HTERT RPE-1 (cell line): Measurements from ENCODE around the gene PTBP1.
"Not testable (repeated sequence)": the region's sequence is repeated elsewhere in the genome, so short reads cannot be mapped to it uniquely, and the experiment has no call there.

Experiments
- in situ Hi-C: fragments of 300-500 bp; cut with MboI; formaldehyde crosslinking; loops from 4 replicates; pipeline ENCODE4 v1.14.3; 2020; ENCODE audit warnings: low sequenced_read_pairs

PTBP1 gene

GRCh38 chr19:807627-808422 lies 10.6 kb downstream of the PTBP1 start:
- in situ Hi-C loops = no loop called here

- in situ Hi-C loops = no loop called here
Measured at GRCh38 chr19:808423-808775, 11.1 kb downstream of the PTBP1 start.

GRCh38 chr19:810077-810855 lies 13.0 kb downstream of the PTBP1 start:
- in situ Hi-C loops = no loop called here

- in situ Hi-C loops = no loop called here
Measured at GRCh38 chr19:810883-811489, 13.7 kb downstream of the PTBP1 start.

DNA sequence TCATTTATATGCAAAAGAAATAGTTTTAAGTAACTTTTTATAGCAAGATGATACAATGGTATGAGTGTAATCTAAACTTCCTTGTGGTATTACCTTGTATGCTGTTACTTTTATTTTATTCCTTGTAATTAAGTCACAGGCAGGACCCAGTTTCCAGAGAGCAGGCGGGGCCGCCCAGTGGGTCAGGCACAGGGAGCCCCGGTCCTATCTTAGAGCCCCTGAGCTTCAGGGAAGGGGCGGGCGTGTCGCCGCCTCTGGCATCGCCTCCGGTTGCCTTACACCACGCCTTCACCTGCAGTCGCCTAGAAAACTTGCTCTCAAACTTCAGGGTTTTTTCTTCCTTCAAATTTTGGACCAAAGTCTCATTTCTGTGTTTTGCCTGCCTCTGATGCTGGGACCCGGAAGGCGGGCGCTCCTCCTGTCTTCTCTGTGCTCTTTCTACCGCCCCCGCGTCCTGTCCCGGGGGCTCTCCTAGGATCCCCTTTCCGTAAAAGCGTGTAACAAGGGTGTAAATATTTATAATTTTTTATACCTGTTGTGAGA lies 14.3 kb downstream of the PTBP1 start:
- in situ Hi-C loops = no loop called here

GRCh38 chr19:812049-812746 lies 14.9 kb downstream of the PTBP1 start:
- in situ Hi-C loops = no loop called here

GRCh38 chr19:812747-813218 lies 15.5 kb downstream of the PTBP1 start:
- in situ Hi-C loops = no loop called here

- in situ Hi-C loops = no loop called here
Measured at GRCh38 chr19:813219-814151, 16.2 kb downstream of the PTBP1 start.

DNA sequence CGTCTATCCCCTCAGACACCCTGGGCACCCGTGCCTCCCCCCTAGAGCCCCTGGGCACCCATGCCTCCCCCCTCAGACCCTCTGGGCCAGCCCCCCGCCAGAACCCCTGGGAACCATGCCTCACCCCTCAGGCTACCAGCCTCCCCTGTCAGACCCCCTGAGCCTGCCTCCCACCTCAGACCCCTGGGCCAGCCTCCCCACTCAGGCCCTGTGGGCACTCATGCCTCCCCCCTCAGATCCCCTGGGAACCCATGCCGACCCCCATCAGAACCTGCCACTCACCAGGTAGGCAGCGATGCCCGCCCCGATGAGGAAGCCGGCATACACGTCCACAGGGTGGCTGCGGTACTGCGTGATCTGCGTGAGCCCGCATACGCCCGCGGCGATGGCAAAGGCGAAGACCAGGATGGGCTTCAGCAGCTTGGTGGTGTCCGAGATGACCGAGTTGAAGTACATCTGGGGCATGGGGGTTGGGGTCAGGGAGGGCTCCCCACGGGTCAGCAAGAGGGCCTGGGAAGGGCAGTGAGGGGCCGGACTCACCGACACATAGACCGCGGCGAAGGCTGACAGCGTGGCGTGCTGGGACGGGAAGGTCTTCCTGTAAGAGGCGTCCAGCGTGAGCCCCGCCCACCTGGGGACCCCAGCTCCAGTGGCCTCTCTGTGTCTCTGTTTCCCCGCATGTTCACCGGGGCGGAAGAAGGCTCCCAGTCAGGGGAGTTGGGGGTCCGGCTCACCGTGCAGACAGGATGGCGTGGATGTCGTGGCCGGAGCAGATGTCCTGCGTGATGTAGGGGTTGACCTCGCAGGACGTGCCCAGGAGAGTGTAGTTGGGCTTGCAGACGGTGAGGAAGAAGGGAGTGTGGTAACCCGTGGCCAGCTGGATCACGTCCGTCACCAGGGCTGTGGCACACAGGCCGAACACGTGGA lies 17.2 kb downstream of the PTBP1 start:
- in situ Hi-C loops = no loop called here

- in situ Hi-C loops = no loop called here
Measured at GRCh38 chr19:815079-815774, 18.0 kb downstream of the PTBP1 start.

GRCh38 chr19:815775-816499 lies 18.7 kb downstream of the PTBP1 start:
- in situ Hi-C loops = no loop called here

- in situ Hi-C loops = no loop called here
Measured at GRCh38 chr19:816500-816857, 19.2 kb downstream of the PTBP1 start.

GRCh38 chr19:820212-820611 lies 23.0 kb downstream of the PTBP1 start:
- in situ Hi-C loops = not testable (repeated sequence)

DNA sequence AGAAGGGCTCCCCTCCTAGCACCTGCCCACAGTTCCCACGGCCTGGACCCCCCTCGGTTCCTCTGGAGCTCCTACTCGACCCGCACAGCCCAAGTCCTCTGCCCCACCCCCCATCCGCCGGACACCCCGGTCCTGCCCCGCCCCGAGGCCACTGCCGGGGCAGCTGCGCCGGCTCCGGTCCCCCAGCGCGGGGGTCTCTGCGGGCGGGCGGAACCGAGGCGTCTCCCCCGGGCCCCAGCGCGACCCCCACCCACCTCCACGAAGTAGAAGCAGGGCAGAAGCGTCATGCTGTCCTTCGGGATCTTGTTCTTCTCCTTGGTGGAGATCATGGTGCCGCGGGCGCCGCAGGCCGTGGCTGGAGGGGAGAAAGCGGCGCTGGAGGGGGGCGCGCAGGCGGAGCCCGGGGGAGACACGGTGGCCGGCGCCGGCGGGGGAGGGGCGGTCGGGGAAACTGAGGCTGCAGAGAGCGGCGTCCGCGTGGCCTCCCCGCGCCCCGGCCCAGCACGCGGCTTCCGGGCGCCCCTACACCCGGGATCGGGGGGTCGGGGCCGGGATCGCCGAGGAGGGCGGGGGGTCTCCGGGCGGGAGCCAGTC lies 24.1 kb downstream of the PTBP1 start:
- in situ Hi-C loops = no loop called here

DNA sequence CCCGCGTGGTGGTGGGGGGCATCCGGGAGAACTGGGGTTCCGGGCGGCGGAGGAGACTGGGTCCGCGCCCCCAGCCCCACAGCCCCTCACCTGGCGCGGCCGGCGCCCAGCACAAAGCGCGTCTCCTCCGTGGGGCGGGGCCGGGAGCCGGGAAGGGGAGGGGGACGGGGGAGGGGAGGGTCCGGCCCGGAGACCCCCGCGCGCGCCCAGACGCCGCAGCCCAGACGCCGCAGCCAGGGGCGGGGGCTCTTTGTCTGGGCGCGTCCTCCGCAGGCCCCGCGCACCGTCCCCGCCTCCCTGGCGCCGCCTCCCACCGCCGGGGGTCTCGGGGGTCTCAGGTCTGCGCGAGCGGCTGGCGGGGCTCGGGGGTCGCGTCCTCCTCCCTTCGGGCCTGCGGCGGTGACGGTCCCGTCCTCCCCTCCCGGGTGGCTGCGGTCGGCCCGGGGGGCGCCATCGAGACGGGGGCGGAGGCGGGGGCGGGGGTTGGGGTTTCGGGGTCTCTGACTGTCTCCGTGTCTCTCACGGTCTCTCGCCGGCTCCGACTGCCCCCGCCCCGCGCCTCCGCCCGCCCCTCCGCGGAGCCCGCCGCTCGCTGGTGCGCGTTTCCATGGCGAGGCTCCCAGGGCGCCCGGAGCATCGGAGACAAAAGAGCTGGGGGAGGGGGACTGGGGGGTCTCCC lies 24.7 kb downstream of the PTBP1 start, which contains the start of gene PLPPR3:
TSS of gene PLPPR3 (minus strand) at position 131 of the 679 bp plus-strand sequence. CDS start 396 bp downstream, outside the sequence.
- in situ Hi-C loops = no loop called here

DNA sequence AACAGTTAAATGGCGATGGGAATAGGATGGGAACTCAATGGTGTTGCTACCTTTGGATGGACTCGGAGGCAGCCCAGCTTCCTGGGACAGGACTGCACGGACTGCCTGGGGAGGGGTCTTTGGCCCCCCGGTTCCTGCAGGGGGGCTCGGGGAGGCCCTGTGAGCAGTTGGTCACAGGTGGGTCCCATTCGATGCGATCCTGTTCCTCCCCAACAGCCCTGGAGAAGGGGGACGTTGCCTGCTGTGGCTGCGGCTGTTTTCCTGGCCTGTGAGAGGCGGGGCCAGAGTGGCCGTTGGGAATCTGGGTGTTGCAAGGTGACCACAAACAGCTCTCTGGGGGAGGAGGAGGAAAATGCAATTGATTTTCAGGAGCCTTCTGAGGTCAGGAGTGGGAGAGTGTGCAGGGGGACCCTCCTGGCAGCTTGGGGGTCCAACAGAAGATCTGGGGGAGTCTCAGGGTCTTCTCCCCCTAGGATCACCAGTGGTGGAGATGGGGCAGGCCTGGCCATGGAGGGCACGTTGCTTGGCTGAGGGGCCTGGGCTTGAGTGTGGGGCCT lies 26.4 kb downstream of the PTBP1 start:
- in situ Hi-C loops = no loop called here
